HepG2 (cell line): Measurements from ENCODE around the gene RASD2. TPM values are rescaled to one million over a fixed set of nuclear protein-coding genes. Genes with fewer than 3 reads are reported as not detected.

Experiments
- ATAC-seq: fragments of 200-7000 bp; cut with Tn5 transposase; 3 replicates; pipeline ENCODE4 v1.9.1; 2020; ENCODE audit warnings: mild to moderate bottlenecking, moderate library complexity
- BruUV-seq: library from RNA; stranded (reverse); fragments of 400-500 nt; replicated peaks from 2 replicates; lab custom pipeline; 2021; lab: Mats Ljungman, UMichigan
- CTCF ChIA-PET: fragments of 300-600 bp; formaldehyde crosslinking; extraction: SDS; loops from one replicate; lab custom pipeline; 2021; ENCODE audit warnings: low total read pairs, inconsistent platforms, low intra/inter-chr PET ratio; lab: Yijun Ruan, JAX
- POLR2A ChIA-PET: fragments of 350-600 bp; sonication (Branson Sonifier 250); formaldehyde crosslinking; loops from one replicate; lab custom pipeline; 2020; ENCODE audit warnings: antibody characterized with exemption, inconsistent platforms; lab: Yijun Ruan, JAX
- DNase-seq: peaks from one replicate; pipeline ENCODE4 v3.0.0-alpha.2; 2015; ENCODE audit warnings: low spot score
- FAIRE-seq: peaks from 3 replicates; lab custom pipeline; 2011; peaks lifted over from hg19 to GRCh38; lab: Jason Lieb, UNC
- H2AFZ ChIP-seq: one replicate; pipeline ENCODE4 v1.6.1; 2011; ENCODE audit warnings: low read length, inconsistent platforms
- H3K27ac ChIP-seq: fragments of 300-600 bp; 3 replicates; pipeline ENCODE4 v1.8.0; 2011; ENCODE audit warnings: mixed run types, mild to moderate bottlenecking, mixed read lengths, low read length, inconsistent platforms; ENCODE audit not compliant: insufficient read depth; ENCODE audit errors: extremely low read length
- H3K27me3 ChIP-seq, 2 experiments: fragments of 200-600 bp in 1 of 2; 2 replicates in 1 of 2; 3 replicates in 1 of 2; pipeline versions ENCODE4 v1.6.0 to v1.8.0; 2011; ENCODE audit warnings: low read length in 2 of 2, mild to moderate bottlenecking in 2 of 2, moderate library complexity in 2 of 2, inconsistent platforms in 1 of 2; ENCODE audit not compliant: insufficient read depth in 2 of 2, control insufficient read depth in 1 of 2
- H3K36me3 ChIP-seq, 2 experiments: fragments of 200-600 bp in 1 of 2; replicated peaks in 1 of 2; 2 replicates in 1 of 2; 3 replicates in 1 of 2; pipeline versions ENCODE4 v1.5.1 to v1.8.0; 2011; ENCODE audit warnings: low read length in 2 of 2, inconsistent platforms in 1 of 2; ENCODE audit not compliant: insufficient read depth in 2 of 2, control insufficient read depth in 1 of 2
- H3K4me1 ChIP-seq: 2 replicates; pipeline ENCODE4 v1.5.1; 2012; ENCODE audit warnings: low read length, inconsistent platforms; ENCODE audit not compliant: insufficient read depth
- H3K4me2 ChIP-seq: 2 replicates; pipeline ENCODE4 v1.6.0; 2011; ENCODE audit warnings: low read depth, low read length, inconsistent platforms
- H3K4me3 ChIP-seq, 3 experiments: fragments of 200-600 bp in 1 of 3; sonication (generic), shearing (Covaris generic) in 1 of 3; replicated peaks in 1 of 3; 2 replicates each; pipeline ENCODE4 v1.5.1; 2011 to 2016; ENCODE audit warnings: low read length in 3 of 3, inconsistent platforms in 2 of 3, low read depth in 2 of 3, mild to moderate bottlenecking in 2 of 3, control low read depth in 1 of 3, mixed read lengths in 1 of 3; ENCODE audit not compliant: insufficient read depth in 1 of 3
- H3K79me2 ChIP-seq: one replicate; pipeline ENCODE4 v1.6.1; 2011; ENCODE audit warnings: low read length, inconsistent platforms; ENCODE audit not compliant: insufficient read depth
- H3K9ac ChIP-seq: 2 replicates; pipeline ENCODE4 v1.6.0; 2011; ENCODE audit warnings: mild to moderate bottlenecking, low read depth, low read length, inconsistent platforms; ENCODE audit not compliant: insufficient read depth
- H3K9me3 ChIP-seq: 2 replicates; pipeline ENCODE4 v1.5.1; 2012; ENCODE audit warnings: mild to moderate bottlenecking, low read length
- H4K20me1 ChIP-seq: 2 replicates; pipeline ENCODE4 v1.6.0; 2011; ENCODE audit warnings: inconsistent platforms, mild to moderate bottlenecking, low read length, moderate library complexity; ENCODE audit not compliant: insufficient read depth
- AKAP8 ChIP-seq: sonication (generic); formaldehyde crosslinking; IDR thresholded peaks from 2 replicates; pipeline ENCODE4 v1.5.1; 2020; ENCODE audit warnings: mild to moderate bottlenecking, missing genetic modification reagents
- EEA1 ChIP-seq: sonication (generic); formaldehyde crosslinking; IDR thresholded peaks from 2 replicates; pipeline ENCODE4 v1.5.1; 2020; ENCODE audit warnings: mild to moderate bottlenecking, missing genetic modification reagents, borderline replicate concordance
- EED ChIP-seq: sonication (generic); formaldehyde crosslinking; IDR thresholded peaks from 2 replicates; pipeline ENCODE4 v1.5.0; 2020; ENCODE audit warnings: mild to moderate bottlenecking, missing genetic modification reagents
- ETV6 ChIP-seq: sonication (generic); formaldehyde crosslinking; conservative IDR thresholded peaks from 2 replicates; pipeline ENCODE4 v1.4.0; 2020; ENCODE audit warnings: missing genetic modification reagents
- MZF1 ChIP-seq: sonication (generic); formaldehyde crosslinking; IDR thresholded peaks from 2 replicates; pipeline ENCODE4 v1.8.1; 2023; ENCODE audit warnings: mild to moderate bottlenecking, missing genetic modification reagents, borderline replicate concordance
- NAIF1 ChIP-seq: sonication (generic); formaldehyde crosslinking; IDR thresholded peaks from 2 replicates; pipeline ENCODE4 v1.5.0; 2020; ENCODE audit warnings: mild to moderate bottlenecking, missing genetic modification reagents, borderline replicate concordance
- NFE2L1 ChIP-seq: sonication (generic); formaldehyde crosslinking; IDR thresholded peaks from 2 replicates; pipeline ENCODE4 v1.4.0; 2020; ENCODE audit warnings: missing genetic modification reagents, mild to moderate bottlenecking, borderline replicate concordance
- PBX2 ChIP-seq: IDR thresholded peaks from 2 replicates; pipeline ENCODE4 v1.6.1; 2016; ENCODE audit warnings: control low read depth
- RBM39 ChIP-seq: fragments of 200-400 bp; formaldehyde crosslinking; IDR thresholded peaks from one replicate; pipeline ENCODE4 v1.6.1; 2018; ENCODE audit warnings: antibody characterized with exemption, mild to moderate bottlenecking, low read depth, low read length; ENCODE audit not compliant: poor library complexity, severe bottlenecking
- SCMH1 ChIP-seq: sonication (generic); formaldehyde crosslinking; IDR thresholded peaks from 2 replicates; pipeline ENCODE4 v1.9.0; 2021; ENCODE audit warnings: missing genetic modification reagents, mild to moderate bottlenecking, borderline replicate concordance
- SNRNP70 ChIP-seq: fragments of 200-400 bp; formaldehyde crosslinking; IDR thresholded peaks from 2 replicates; pipeline ENCODE4 v1.6.1; 2017; ENCODE audit warnings: mild to moderate bottlenecking, low read depth, low read length, moderate library complexity
- ZBTB37 ChIP-seq: sonication (generic); formaldehyde crosslinking; IDR thresholded peaks from 2 replicates; pipeline ENCODE4 v1.4.0; 2020; ENCODE audit warnings: mild to moderate bottlenecking, missing genetic modification reagents
- ZNF562 ChIP-seq: sonication (generic); formaldehyde crosslinking; IDR thresholded peaks from 2 replicates; pipeline ENCODE4 v1.8.0; 2022; ENCODE audit warnings: missing genetic modification reagents, borderline replicate concordance
- ZNF839 ChIP-seq: sonication (generic); formaldehyde crosslinking; IDR thresholded peaks from 2 replicates; pipeline ENCODE4 v1.4.0; 2020; ENCODE audit warnings: missing genetic modification reagents, mild to moderate bottlenecking, borderline replicate concordance
- WGBS: methylation state at CpG from one replicate; pipeline ENCODE4 v1.1.6; 2017; ENCODE audit warnings: low lambda C conversion rate; 5-methylcytosine and 5-hydroxymethylcytosine counted together
- in situ Hi-C: cut with HindIII; loops from 2 replicates; pipeline ENCODE4 v1.10.0; 2017; ENCODE audit warnings: low pct_unique_long_range_greater_than_20kb; ENCODE audit not compliant: extremely low pct_ligation_motif_present
- intact Hi-C: fragments of 100-400 bp; cut with micrococcal nuclease; formaldehyde crosslinking; loops from one replicate; pipeline ENCODE4 v1.10.0; 2022; ENCODE audit not compliant: unreplicated experiment
- polyA plus RNA-seq, 8 experiments: library from polyadenylated mRNA; depleted of rRNA in 3 of 8; stranded (reverse) in 7 of 8; unstranded in 1 of 8; fragments of >200 nt; fragmentation: Illumina TruSeq in 4 of 8; extraction: Trizol in 4 of 8; gene quantifications; 2 replicates each; pipeline versions ENCODE4 v1.2.1 to v1.2.3, GENCODE V29; 2011 to 2016; ENCODE audit warnings: low read depth in 4 of 8, missing spikeins in 1 of 8, mixed read lengths in 1 of 8; ENCODE audit not compliant: insufficient read depth in 1 of 8
- total RNA-seq, 5 experiments: library from RNA; depleted of rRNA; stranded (reverse); fragments of >200 nt; fragmentation: Illumina TruSeq; extraction: Trizol; gene quantifications; 2 replicates each; pipeline ENCODE4 v1.2.3, GENCODE V29; 2016; ENCODE audit warnings: low read depth in 1 of 5
- TF ChIP-seq, protein P1 (sequence below): sonication (generic); formaldehyde crosslinking; IDR thresholded peaks from 2 replicates; pipeline ENCODE4 v1.5.1; 2020; ENCODE audit warnings: mild to moderate bottlenecking, moderate library complexity, missing genetic modification reagents
- TF ChIP-seq, protein P2 (sequence below): sonication (generic); formaldehyde crosslinking; IDR thresholded peaks from 2 replicates; pipeline ENCODE4 v1.9.0; 2021; ENCODE audit warnings: missing genetic modification reagents, borderline replicate concordance

Gene RASD2
- total and polyA plus RNA-seq, 2 of the 13 experiments (the other 11 are each of a cell fraction or from before 2014, with no cell fraction given) = not detected

DNA sequence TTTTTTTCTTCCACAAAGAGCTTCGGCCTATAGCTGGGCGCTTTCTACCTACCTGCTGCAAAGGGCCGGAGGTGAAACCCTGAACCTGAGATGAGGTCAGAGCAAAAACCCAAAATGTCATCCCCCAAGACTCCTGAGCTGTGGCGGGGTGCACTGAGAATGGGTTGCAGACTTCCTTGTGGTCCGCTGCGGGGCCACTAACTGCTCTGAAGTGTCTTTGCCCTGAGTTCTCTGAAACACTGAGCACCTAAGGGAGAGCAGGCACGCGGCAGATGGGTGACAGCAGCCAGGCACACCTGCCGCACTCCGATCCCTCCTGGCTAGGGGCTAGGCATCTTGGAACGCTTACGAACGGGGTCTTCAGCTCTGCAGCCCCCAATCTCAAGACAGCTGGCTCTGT is 29.3 kb downstream of the RASD2 start (continued):
- TF ChIP-seq SCMH1 (CRISPR knock-in tag) = no peak
- no peak for TF ChIP-seq PBX2
- no peak for TF ChIP-seq ZNF839 (CRISPR knock-in tag)
- no peak for TF ChIP-seq EED (CRISPR knock-in tag)

GRCh38 chr22:35570686-35571194 is 30.1 kb downstream of the RASD2 start:
- no TSS peak for BruUV-seq
- H3K79me2 ChIP-seq = no peaks in the 10 kb centered on the region
- no peak overlapping the region for H3K27ac ChIP-seq
- WGBS = 31% methylated on average over 6 of the region's 14 CpGs
- intact Hi-C loops = no loop called here
- H3K9me3 ChIP-seq = no peaks in the 10 kb centered on the region
- no peaks in the 10 kb centered on the region for H3K4me1 ChIP-seq
- peaks cover 7 to 52% of the 10 kb centered on the region in 2 experiments; a peak in 3 of 5 replicates for H3K27me3 ChIP-seq
- ATAC-seq = no peak
- no peaks in the 10 kb centered on the region for H3K36me3 ChIP-seq
- H3K4me3 ChIP-seq = no peak overlapping the region
- ChIA-PET CTCF (no interaction called here), POLR2A (no interaction called here)
- in situ Hi-C loops = no loop called here
- no peak overlapping the region for H3K4me2 ChIP-seq
- H2AFZ ChIP-seq = no peak overlapping the region
- FAIRE-seq = no peak
- no peak for DNase-seq
- H4K20me1 ChIP-seq = no peaks in the 10 kb centered on the region
- H3K9ac ChIP-seq = no peak overlapping the region
- no peak for TF ChIP-seq AKAP8 (CRISPR knock-in tag)
- TF ChIP-seq MZF1 (CRISPR knock-in tag) = no peak
- no peak for TF ChIP-seq ZBTB37 (CRISPR knock-in tag)
- TF ChIP-seq ETV6 (CRISPR knock-in tag) = no peak
- TF ChIP-seq NAIF1 (CRISPR knock-in tag) = no peak
- TF ChIP-seq SNRNP70 = no peak
- TF ChIP-seq, protein P1, sequence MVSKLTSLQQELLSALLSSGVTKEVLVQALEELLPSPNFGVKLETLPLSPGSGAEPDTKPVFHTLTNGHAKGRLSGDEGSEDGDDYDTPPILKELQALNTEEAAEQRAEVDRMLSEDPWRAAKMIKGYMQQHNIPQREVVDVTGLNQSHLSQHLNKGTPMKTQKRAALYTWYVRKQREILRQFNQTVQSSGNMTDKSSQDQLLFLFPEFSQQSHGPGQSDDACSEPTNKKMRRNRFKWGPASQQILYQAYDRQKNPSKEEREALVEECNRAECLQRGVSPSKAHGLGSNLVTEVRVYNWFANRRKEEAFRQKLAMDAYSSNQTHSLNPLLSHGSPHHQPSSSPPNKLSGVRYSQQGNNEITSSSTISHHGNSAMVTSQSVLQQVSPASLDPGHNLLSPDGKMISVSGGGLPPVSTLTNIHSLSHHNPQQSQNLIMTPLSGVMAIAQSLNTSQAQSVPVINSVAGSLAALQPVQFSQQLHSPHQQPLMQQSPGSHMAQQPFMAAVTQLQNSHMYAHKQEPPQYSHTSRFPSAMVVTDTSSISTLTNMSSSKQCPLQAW = no peak
- TF ChIP-seq EEA1 = no peak
- TF ChIP-seq NFE2L1 (CRISPR knock-in tag) = no peak
- TF ChIP-seq RBM39 = no peak
- TF ChIP-seq ZNF562 (CRISPR knock-in tag) = no peak
- TF ChIP-seq, protein P2, sequence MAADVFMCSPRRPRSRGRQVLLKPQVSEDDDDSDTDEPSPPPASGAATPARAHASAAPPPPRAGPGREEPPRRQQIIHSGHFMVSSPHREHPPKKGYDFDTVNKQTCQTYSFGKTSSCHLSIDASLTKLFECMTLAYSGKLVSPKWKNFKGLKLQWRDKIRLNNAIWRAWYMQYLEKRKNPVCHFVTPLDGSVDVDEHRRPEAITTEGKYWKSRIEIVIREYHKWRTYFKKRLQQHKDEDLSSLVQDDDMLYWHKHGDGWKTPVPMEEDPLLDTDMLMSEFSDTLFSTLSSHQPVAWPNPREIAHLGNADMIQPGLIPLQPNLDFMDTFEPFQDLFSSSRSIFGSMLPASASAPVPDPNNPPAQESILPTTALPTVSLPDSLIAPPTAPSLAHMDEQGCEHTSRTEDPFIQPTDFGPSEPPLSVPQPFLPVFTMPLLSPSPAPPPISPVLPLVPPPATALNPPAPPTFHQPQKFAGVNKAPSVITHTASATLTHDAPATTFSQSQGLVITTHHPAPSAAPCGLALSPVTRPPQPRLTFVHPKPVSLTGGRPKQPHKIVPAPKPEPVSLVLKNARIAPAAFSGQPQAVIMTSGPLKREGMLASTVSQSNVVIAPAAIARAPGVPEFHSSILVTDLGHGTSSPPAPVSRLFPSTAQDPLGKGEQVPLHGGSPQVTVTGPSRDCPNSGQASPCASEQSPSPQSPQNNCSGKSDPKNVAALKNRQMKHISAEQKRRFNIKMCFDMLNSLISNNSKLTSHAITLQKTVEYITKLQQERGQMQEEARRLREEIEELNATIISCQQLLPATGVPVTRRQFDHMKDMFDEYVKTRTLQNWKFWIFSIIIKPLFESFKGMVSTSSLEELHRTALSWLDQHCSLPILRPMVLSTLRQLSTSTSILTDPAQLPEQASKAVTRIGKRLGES (CRISPR knock-in tag) = no peak
